Adrenal gland (tissue), 12 donors: ENCODE measurements around the gene PEX16. TPM values are rescaled to one million over a fixed set of nuclear protein-coding genes. Genes with fewer than 3 reads are reported as not detected.

Experiments used
- DNase-seq, 7 donors: peaks; one replicate each; pipeline ENCODE4 v3.0.0-alpha.2; 2019 to 2020
- H3K27ac ChIP-seq, 5 donors: fragments of 200-600 bp; sonication (generic) in 4 of 5; 1 replicate in 3 of 5; 2 replicates in 2 of 5; pipeline versions ENCODE4 v1.5.1 to v1.8.0; 2016 to 2020; ENCODE audit warnings: mild to moderate bottlenecking in 1 of 5
- H3K27me3 ChIP-seq: fragments of 200-600 bp; 2 replicates; pipeline ENCODE4 v1.8.0; 2021
- H3K36me3 ChIP-seq, 2 donors: fragments of 200-600 bp; replicated peaks in 1 of 2; 1 replicate in 1 of 2; 2 replicates in 1 of 2; pipeline versions ENCODE4 v1.5.1 to v1.8.0; 2018 to 2022
- H3K4me1 ChIP-seq, 2 donors: fragments of 200-600 bp; replicated peaks in 1 of 2; 1 replicate in 1 of 2; 2 replicates in 1 of 2; pipeline versions ENCODE4 v1.5.1 to v1.8.0; 2018 to 2021
- H3K4me3 ChIP-seq, 4 donors: fragments of 200-600 bp; sonication (generic) in 3 of 4; one replicate each; pipeline ENCODE4 v1.5.1; 2016 to 2018
- H3K9me3 ChIP-seq, 3 donors: fragments of 200-600 bp; sonication (generic) in 1 of 3; replicated peaks in 1 of 3; 1 replicate in 2 of 3; 2 replicates in 1 of 3; pipeline versions ENCODE4 v1.5.1 to v1.8.0; 2016 to 2021
- POLR2A ChIP-seq, 2 donors: fragments of 450-650 bp; IDR thresholded peaks; one replicate each; pipeline ENCODE4 v1.6.1; 2017; ENCODE audit warnings: antibody characterized with exemption in 2 of 2, mild to moderate bottlenecking in 2 of 2, moderate library complexity in 1 of 2
- WGBS, 4 donors: extraction: QIAGEN DNeasy Blood & Tissue Kit in 2 of 4; methylation state at CpG; one replicate each; pipeline versions ENCODE4 v1.1.5 to v1.1.7; 2013 to 2017; 5-methylcytosine and 5-hydroxymethylcytosine counted together
- intact Hi-C, 2 donors: fragments of 100-400 bp; cut with DNase I; formaldehyde crosslinking; loops; one replicate each; pipeline versions ENCODE4 v1.14.1 to v1.15.0; 2022 to 2023
- polyA plus RNA-seq, 3 donors: library from polyadenylated mRNA; stranded (reverse); fragments of 200-250 nt in 2 of 3; fragments of 350-450 nt in 1 of 3; fragmentation: Illumina TruSeq in 1 of 3; extraction: RNeasy Lipid Tissue Mini Kit (QIAGEN cat#74804) in 1 of 3; gene quantifications; one replicate each; pipeline ENCODE4 v1.2.3, GENCODE V29; 2013 to 2014
- total RNA-seq, 9 donors: library from RNA; depleted of rRNA in 4 of 9; stranded (reverse); fragments of >200 nt in 4 of 9; fragments of 120-200 nt in 1 of 9; fragmentation: NEBNext Ultra II Directional in 1 of 9; extraction: Animal tissue kit (Norgen Biotek cat#: 25700) in 1 of 9; gene quantifications; one replicate each; pipeline versions ENCODE4 v1.1.0 to v1.2.4, GENCODE V29; 2013 to 2023
- TF ChIP-seq, protein P1 (sequence below), 6 experiments: fragments of 450-650 bp in 4 of 6; fragments of 200-600 bp in 2 of 6; sonication (generic) in 1 of 6; IDR thresholded peaks; 1 replicate in 5 of 6; 2 replicates in 1 of 6; pipeline versions ENCODE4 v1.5.1 to v1.8.0; 2016 to 2021; ENCODE audit warnings: antibody characterized with exemption in 6 of 6, mild to moderate bottlenecking in 2 of 6, moderate library complexity in 1 of 6
- donor health status: healthy with polysubstance abuse.
- donor health status: Bipolar disorder and iron deficiency.
- donor health status: DM: yes; HTN: yes; CAD: no.
- donor health status: DM: no; HTN: no; CAD: no.
- donor health status: DM: no; HTN: no; CAD: no.
- donor health status: DM: yes; HTN: yes; CAD: no.

PEX16 gene
- total and polyA plus RNA-seq, 12 donors: 7.6 to 67.6 (median 40.7) TPM

DNA sequence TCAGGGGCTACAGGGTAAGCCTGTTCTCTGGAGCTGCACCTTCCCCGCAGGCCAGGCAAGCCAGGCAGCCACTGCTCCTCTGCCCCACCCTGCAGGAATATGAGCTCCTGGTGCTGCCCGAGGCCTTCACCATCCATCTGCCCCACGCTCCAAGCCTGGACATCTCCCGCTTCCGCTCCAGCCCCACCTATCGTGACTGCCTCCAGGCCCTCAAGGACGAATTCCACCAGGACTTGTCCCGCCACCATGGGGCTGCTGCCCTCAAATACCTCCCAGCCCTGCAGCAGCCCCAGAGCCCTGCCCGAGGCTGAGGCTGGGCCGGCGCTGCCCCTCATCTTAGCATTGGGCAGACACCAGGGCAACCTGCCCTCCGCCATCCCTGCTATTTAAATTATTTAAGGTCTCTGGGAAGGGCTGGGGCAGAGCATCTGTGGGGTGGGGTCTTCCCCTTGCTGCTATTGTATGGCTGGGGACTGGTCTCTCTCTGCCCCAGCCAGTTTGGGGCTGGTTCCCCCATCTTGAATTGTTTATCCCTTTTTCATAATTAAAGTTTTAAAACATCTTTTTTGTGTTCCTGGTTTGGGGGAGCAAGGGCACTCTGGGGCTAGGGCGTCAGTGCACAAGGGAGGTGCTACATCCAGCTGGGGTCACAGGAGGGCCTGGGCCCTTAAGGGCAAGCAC, 11.0 kb upstream of the PEX16 start:
- 54 to 95% (median 70%) methylated on average over 2 to 13 of the region's 13 CpGs for WGBS, 4 donors
- peak in 5 of 7 donors; percentile 45 to 67 (median 60) for DNase-seq
- Histone ChIP-seq H3K27me3 (no peaks in the 10 kb centered on the region), H3K27ac (no peak overlapping the region), H3K9me3 (no peaks in the 10 kb centered on the region), H3K36me3 (peaks cover 0 to 12% of the 10 kb centered on the region in 2 donors), H3K4me3 (no peak overlapping the region), H3K4me1 (peaks cover 0 to 7% of the 10 kb centered on the region in 2 donors)
- TF ChIP-seq POLR2A (IDR thresholded peaks at IDR 0.05): no peak
- TF ChIP-seq, protein P1, sequence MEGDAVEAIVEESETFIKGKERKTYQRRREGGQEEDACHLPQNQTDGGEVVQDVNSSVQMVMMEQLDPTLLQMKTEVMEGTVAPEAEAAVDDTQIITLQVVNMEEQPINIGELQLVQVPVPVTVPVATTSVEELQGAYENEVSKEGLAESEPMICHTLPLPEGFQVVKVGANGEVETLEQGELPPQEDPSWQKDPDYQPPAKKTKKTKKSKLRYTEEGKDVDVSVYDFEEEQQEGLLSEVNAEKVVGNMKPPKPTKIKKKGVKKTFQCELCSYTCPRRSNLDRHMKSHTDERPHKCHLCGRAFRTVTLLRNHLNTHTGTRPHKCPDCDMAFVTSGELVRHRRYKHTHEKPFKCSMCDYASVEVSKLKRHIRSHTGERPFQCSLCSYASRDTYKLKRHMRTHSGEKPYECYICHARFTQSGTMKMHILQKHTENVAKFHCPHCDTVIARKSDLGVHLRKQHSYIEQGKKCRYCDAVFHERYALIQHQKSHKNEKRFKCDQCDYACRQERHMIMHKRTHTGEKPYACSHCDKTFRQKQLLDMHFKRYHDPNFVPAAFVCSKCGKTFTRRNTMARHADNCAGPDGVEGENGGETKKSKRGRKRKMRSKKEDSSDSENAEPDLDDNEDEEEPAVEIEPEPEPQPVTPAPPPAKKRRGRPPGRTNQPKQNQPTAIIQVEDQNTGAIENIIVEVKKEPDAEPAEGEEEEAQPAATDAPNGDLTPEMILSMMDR (IDR thresholded peaks at IDR 0.05): no peak
- intact Hi-C loops: no loop called here

DNA sequence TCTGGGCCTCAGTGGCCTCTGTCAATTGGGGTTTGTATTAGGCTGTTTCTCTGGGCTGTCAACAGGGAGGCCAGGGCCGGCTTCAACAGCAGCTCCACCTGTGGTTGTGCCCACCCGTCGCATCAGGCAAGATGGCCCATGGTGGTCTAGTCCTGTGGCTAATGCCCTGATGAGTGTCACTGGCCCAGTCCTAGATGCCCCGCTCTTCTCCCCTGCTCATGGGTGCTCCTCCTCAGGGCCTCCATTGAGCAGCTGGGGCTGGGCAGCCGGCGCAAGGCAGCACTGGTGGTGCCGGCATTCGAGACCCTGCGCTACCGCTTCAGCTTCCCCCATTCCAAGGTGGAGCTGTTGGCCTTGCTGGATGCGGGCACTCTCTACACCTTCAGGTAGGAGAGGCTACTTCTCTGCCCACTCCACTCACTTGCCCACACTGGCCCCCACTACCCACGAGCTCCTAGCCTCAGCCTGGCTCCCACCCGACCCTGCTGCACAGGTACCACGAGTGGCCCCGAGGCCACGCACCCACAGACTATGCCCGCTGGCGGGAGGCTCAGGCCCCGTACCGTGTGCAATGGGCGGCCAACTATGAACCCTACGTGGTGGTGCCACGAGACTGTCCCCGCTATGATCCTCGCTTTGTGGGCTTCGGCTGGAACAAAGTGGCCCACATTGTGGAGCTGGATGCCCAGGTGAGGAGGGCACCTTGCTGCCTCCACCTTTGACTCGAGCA, 10.2 kb upstream of the PEX16 start:
- TF ChIP-seq, protein P1 (IDR thresholded peaks at IDR 0.05): no peak
- no peak for TF ChIP-seq POLR2A (IDR thresholded peaks at IDR 0.05)
- Histone ChIP-seq H3K9me3 (no peaks in the 10 kb centered on the region), H3K36me3 (peaks cover 0 to 4% of the 10 kb centered on the region in 2 donors), H3K4me3 (no peak overlapping the region), H3K27me3 (no peaks in the 10 kb centered on the region), H3K27ac (no peak overlapping the region), H3K4me1 (peaks cover 0 to 12% of the 10 kb centered on the region in 2 donors)
- 91 to 94% (median 92%) methylated on average over 23 to 27 of the region's 27 CpGs for WGBS, 4 donors
- peak in 2 of 7 donors; percentile 13 to 48 for DNase-seq
- intact Hi-C loops: no loop called here

- Histone ChIP-seq H3K27me3 (no peaks in the 10 kb centered on the region), H3K36me3 (peaks cover 0 to 3% of the 10 kb centered on the region in 2 donors), H3K27ac (no peak overlapping the region), H3K9me3 (no peaks in the 10 kb centered on the region), H3K4me1 (peaks cover 0 to 18% of the 10 kb centered on the region in 2 donors), H3K4me3 (no peak overlapping the region)
- WGBS, 4 donors: 58 to 79% (median 67%) methylated on average over 2 to 15 of the region's 15 CpGs
- intact Hi-C loops: no loop called here
- TF ChIP-seq POLR2A (IDR thresholded peaks at IDR 0.05): no peak
- TF ChIP-seq, protein P1 (IDR thresholded peaks at IDR 0.05): no peak
- peak in 2 of 7 donors; percentile 14 to 50 for DNase-seq
Observed at GRCh38 chr11:45927332-45927683, 9.6 kb upstream of the PEX16 start.

DNA sequence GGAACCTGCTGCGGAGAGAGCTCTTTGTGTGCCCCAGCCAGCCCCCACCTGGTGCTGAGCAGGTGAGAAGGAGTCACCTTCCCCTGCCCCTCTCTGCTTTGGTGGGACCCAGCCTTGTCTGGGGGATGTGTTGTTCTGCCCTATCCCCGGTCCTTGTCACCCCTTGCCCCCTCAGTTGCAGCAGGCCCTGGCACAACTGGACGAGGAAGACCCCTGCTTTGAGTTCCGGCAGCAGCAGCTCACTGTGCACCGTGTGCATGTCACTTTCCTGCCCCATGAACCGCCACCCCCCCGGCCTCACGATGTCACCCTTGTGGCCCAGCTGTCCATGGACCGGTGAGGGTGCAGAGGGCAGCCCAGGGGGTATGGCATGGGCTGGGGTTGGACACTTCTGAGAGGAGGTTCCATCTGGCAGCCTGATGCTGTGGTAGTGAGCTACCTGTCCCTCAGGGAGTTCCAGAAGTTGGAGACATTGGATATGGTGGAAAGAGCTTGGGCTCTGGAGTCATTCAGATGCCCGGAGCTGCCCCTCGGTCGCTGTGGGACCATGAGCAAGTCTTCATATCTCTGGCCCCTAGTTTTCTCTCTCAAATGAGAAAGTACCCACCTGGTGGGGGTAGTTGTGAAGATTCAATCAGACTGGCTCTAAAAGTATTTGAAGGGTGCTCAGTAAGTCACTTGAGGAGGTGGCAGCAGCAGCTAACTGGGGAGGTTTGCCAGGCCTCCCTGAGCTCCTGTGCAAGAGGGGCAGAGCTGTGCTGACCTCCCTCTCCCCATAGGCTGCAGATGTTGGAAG, 9.1 kb upstream of the PEX16 start:
- intact Hi-C loops: no loop called here
- 86 to 92% (median 89%) methylated on average over 7 to 12 of the region's 12 CpGs for WGBS, 4 donors
- DNase-seq: peak in 2 of 7 donors; percentile 12 to 46
- no peaks in the 10 kb centered on the region for H3K27me3 ChIP-seq
- H3K9me3 ChIP-seq: no peaks in the 10 kb centered on the region
- no peak overlapping the region for H3K27ac ChIP-seq
- H3K4me1 ChIP-seq: peaks cover 0 to 22% of the 10 kb centered on the region in 2 donors
- H3K4me3 ChIP-seq: no peak overlapping the region
- TF ChIP-seq, protein P1 (IDR thresholded peaks at IDR 0.05): no peak
- no peak for TF ChIP-seq POLR2A (IDR thresholded peaks at IDR 0.05)
- H3K36me3 ChIP-seq: no peaks in the 10 kb centered on the region
